ENCODE measurements around the gene KRT6B. TPM values are rescaled to one million over a fixed set of nuclear protein-coding genes. Genes with fewer than 3 reads are reported as not detected.
"Not testable (repeated sequence)": the region's sequence is repeated elsewhere in the genome, so short reads cannot be mapped to it uniquely, and the experiment has no call there.

The KRT6B gene
- total and polyA plus RNA-seq, 7 donors: 0.60 to 0.61 TPM; not detected in 5

DNA sequence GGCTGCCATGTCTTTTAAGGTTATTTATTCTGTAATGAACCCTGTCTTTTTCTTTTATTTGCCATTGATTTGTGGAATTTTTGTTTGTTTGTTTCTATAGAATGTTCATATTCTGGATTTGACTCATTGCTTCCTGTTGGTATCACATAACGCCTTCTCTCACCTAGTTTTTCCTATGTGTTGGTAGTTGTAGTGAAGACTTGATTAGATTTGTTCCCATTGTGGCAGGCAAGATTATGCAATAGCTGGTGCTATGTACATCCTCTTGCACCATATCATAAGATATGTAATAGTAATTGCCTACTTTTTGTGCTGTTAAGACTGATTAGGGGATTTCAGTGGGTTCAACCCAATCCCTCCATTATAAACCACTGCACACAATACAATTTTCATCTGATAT is 3.9 kb upstream of the KRT6B start:
- 79 to 86% methylated on average over 1 of the region's 1 CpG for WGBS, 2 donors
- no peaks in the 10 kb centered on the region for H3K4me1 ChIP-seq
- intact Hi-C loops (cut with DNase I): no loop called here
- TF ChIP-seq, protein P1, sequence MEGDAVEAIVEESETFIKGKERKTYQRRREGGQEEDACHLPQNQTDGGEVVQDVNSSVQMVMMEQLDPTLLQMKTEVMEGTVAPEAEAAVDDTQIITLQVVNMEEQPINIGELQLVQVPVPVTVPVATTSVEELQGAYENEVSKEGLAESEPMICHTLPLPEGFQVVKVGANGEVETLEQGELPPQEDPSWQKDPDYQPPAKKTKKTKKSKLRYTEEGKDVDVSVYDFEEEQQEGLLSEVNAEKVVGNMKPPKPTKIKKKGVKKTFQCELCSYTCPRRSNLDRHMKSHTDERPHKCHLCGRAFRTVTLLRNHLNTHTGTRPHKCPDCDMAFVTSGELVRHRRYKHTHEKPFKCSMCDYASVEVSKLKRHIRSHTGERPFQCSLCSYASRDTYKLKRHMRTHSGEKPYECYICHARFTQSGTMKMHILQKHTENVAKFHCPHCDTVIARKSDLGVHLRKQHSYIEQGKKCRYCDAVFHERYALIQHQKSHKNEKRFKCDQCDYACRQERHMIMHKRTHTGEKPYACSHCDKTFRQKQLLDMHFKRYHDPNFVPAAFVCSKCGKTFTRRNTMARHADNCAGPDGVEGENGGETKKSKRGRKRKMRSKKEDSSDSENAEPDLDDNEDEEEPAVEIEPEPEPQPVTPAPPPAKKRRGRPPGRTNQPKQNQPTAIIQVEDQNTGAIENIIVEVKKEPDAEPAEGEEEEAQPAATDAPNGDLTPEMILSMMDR (IDR thresholded peaks at IDR 0.05): no peak
- TF ChIP-seq POLR2A (IDR thresholded peaks at IDR 0.05): no peak
- no peak for TF ChIP-seq POLR2AphosphoS5 (IDR thresholded peaks at IDR 0.05)
- TF ChIP-seq EP300 (IDR thresholded peaks at IDR 0.05): no peak
- no peaks in the 10 kb centered on the region for H3K9me3 ChIP-seq
- no peaks in the 10 kb centered on the region for H3K36me3 ChIP-seq
- no peak for DNase-seq
- H3K27ac ChIP-seq: no peak overlapping the region
- H3K4me3 ChIP-seq: no peak overlapping the region
- no peaks in the 10 kb centered on the region for H3K27me3 ChIP-seq

DNA sequence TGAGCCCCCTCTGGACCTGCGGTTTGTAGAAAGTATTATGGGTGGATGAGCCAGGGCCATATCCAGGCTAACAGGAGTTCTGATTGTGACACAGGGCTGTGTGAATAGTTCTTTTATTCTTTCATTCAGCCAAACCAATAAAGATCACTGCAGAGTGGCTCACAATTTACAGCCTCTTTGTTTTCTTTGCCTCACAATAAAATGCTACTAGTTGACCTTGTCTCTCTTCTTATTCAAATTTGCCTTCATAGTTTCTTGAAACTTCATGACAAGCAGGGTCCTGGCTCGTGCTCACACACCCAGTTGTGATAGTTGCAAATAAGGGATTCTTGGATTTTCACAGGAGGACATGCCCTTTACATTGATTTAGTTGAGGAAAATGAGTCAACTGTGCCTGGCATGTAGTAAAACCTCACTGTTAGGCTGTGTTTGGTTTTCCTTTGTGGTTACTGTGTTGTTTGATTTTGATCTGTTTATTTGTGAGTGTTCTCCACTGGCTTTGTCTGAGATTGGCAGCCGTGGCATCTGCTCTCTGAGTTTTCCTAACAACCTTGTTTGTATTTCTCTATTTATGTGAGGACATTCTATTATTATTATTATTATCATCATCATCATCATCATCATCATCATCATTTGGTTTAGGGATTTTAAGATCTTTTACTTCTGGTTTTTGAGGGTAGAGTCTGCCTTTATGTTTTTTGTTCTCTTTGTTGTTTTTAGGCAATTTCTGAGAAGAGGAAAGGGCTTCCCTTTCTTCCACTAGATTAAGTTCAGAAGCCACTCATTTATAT is 2.7 kb upstream of the KRT6B start:
- Histone ChIP-seq H3K27me3 (no peaks in the 10 kb centered on the region), H3K4me3 (no peak overlapping the region), H3K9me3 (no peaks in the 10 kb centered on the region), H3K4me1 (no peaks in the 10 kb centered on the region), H3K27ac (no peak overlapping the region), H3K36me3 (no peaks in the 10 kb centered on the region)
- DNase-seq: no peak
- WGBS, 2 donors: 8 to 42% methylated on average over 3 of the region's 3 CpGs
- intact Hi-C loops (cut with DNase I): no loop called here
- TF ChIP-seq EP300 (IDR thresholded peaks at IDR 0.05): no peak
- TF ChIP-seq, protein P1 (IDR thresholded peaks at IDR 0.05): no peak
- TF ChIP-seq POLR2A (IDR thresholded peaks at IDR 0.05): no peak
- TF ChIP-seq POLR2AphosphoS5 (IDR thresholded peaks at IDR 0.05): no peak

DNA sequence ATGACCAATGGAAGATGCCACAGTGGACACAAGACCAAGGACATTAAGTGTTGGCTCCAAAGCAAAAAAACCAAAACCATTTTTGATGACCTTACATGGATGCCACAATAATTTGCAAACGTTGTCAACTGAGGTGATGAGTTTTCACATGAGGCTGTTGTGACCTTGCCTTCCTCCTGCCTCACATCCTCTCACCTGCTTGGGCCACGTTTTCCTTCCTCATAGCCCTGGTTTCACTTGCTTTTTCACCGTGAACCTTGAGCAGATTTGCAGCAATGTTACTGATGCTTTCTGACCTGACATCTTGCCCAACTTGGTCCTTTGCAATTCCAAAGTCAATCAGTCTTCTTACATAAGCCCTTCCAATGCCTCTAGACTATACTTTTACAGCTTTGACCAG is 3.7 kb downstream of the KRT6B start:
- intact Hi-C loops (cut with DNase I): no loop called here
- Histone ChIP-seq H3K27me3 (no peaks in the 10 kb centered on the region), H3K4me1 (no peaks in the 10 kb centered on the region), H3K27ac (no peak overlapping the region), H3K9me3 (no peaks in the 10 kb centered on the region), H3K4me3 (no peak overlapping the region), H3K36me3 (no peaks in the 10 kb centered on the region)
- 32 to 39% methylated on average over 3 of the region's 3 CpGs for WGBS, 2 donors
- no peak for TF ChIP-seq POLR2AphosphoS5 (IDR thresholded peaks at IDR 0.05)
- no peak for TF ChIP-seq EP300 (IDR thresholded peaks at IDR 0.05)
- TF ChIP-seq POLR2A (IDR thresholded peaks at IDR 0.05): no peak
- TF ChIP-seq, protein P1 (IDR thresholded peaks at IDR 0.05): no peak
- no peak for DNase-seq

DNA sequence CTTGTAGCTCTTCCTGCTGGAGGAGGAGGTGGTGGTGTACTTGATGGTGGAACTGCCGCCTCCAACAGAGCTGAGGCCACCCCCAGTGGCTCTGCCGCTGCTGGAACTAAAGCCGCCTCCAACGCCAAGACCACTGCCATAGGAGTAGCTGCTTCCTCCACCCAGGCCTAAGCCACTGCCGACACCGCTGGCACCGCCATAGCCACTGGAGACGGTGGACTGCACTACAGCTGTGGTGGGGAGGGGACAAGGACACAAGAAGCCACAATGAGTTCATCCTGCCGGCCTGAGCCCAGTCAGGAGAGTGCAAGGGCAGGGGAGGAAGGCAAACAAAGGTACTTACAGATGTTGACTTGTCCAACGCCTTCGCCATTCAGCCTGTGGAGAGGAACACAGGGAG is 4.8 kb downstream of the KRT6B start:
- WGBS, 2 donors: 94 to 96% methylated on average over 11 of the region's 11 CpGs
- H3K9me3 ChIP-seq; intact Hi-C loops (cut with DNase I); H3K4me3 ChIP-seq; H3K4me1 ChIP-seq; H3K36me3 ChIP-seq; H3K27me3 ChIP-seq; DNase-seq; H3K27ac ChIP-seq: not testable (repeated sequence)

DNA sequence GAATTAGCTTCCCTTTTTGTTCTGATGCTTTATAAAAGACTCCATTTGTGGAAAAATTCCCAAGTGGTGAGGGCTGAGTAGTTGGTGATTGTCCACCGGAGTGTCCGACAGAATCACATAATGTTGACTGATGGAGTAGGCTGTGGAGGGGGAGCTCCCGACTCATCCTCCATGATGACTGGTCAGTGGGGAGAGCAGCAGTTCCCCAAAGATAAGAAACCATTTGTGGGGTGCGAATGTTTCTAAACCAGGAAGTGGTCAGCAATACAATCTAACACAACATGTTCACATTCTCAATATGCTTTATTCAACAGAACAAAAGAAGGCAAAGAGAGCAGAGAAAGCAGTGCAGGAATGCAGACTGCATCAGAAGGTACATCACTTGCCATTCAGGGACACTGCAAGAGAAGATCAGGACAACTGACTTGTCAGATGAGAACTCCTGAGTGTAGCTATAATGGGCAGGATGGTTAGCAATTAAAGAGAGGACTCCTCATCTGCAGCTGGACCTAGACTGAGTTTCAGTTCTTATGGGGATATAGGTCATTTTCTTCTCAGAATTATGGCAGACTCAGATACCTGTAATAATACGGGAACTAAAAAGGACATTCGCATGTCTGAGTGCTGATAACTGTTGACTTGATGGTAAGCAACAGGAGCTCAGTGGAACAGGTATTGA is 5.4 kb downstream of the KRT6B start:
- H3K9me3 ChIP-seq: no peaks in the 10 kb centered on the region
- 81 to 89% methylated on average over 6 of the region's 6 CpGs for WGBS, 2 donors
- no peak overlapping the region for H3K4me3 ChIP-seq
- no peak overlapping the region for H3K27ac ChIP-seq
- H3K27me3 ChIP-seq: no peaks in the 10 kb centered on the region
- intact Hi-C loops (cut with DNase I): no loop called here
- DNase-seq: no peak
- peaks cover 0 to 10% (median 3%) of the 10 kb centered on the region in 4 donors for H3K4me1 ChIP-seq
- no peak for TF ChIP-seq EP300 (IDR thresholded peaks at IDR 0.05)
- no peak for TF ChIP-seq POLR2AphosphoS5 (IDR thresholded peaks at IDR 0.05)
- H3K36me3 ChIP-seq: no peaks in the 10 kb centered on the region

Measured in sigmoid colon (tissue), 7 donors.